ENCODE measurements around the gene FAM107A.

DNA sequence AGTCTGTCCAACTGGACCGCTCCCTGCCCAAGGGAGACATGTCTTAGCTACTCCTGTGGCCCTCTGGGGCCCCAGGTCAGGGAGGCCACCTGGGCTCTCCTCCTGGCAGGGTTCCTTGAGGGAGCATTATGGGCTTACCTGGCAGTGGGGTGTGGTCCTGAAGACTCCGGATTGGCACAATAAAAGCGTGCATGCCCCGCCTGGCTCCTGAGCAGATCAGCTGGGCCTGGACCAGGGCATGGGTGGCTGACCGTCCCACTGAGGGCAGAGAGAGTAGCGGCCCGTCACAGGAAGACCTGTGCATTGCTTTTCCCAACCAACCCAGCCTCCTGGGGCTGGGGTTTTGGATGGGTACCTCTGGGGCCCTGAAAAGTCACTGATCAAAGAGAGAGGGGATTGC is 45.6 kb downstream of the FAM107A start:
- TF ChIP-seq POLR2AphosphoS5 (IDR thresholded peaks at IDR 0.05; ENCODE audit: low read depth, low read length) (no peak), ZBTB33 (IDR thresholded peaks at IDR 0.05; ENCODE audit: extremely low read depth, insufficient replicate concordance, low read length) (no peak), EZH2 (IDR thresholded peaks at IDR 0.05) (no peak), SRF (IDR thresholded peaks at IDR 0.05; ENCODE audit: low read depth) (no peak), EGR1 (IDR thresholded peaks at IDR 0.05; ENCODE audit: low read depth) (no peak), POLR2A (IDR thresholded peaks at IDR 0.05; ENCODE audit: borderline replicate concordance, extremely low read depth, insufficient read depth, insufficient read length) (no peak), ZFX (IDR thresholded peaks at IDR 0.05) (no peak), JUND (IDR thresholded peaks at IDR 0.05) (no peak), ZNF274 (IDR thresholded peaks at IDR 0.05; ENCODE audit: low read depth, low read length) (no peak), TCF7L2 (IDR thresholded peaks at IDR 0.05; ENCODE audit: borderline replicate concordance, extremely low read depth, insufficient read depth, insufficient read length) (no peak), CEBPB (IDR thresholded peaks at IDR 0.05; ENCODE audit: low read depth) (no peak)
- TF ChIP-seq, protein P1, sequence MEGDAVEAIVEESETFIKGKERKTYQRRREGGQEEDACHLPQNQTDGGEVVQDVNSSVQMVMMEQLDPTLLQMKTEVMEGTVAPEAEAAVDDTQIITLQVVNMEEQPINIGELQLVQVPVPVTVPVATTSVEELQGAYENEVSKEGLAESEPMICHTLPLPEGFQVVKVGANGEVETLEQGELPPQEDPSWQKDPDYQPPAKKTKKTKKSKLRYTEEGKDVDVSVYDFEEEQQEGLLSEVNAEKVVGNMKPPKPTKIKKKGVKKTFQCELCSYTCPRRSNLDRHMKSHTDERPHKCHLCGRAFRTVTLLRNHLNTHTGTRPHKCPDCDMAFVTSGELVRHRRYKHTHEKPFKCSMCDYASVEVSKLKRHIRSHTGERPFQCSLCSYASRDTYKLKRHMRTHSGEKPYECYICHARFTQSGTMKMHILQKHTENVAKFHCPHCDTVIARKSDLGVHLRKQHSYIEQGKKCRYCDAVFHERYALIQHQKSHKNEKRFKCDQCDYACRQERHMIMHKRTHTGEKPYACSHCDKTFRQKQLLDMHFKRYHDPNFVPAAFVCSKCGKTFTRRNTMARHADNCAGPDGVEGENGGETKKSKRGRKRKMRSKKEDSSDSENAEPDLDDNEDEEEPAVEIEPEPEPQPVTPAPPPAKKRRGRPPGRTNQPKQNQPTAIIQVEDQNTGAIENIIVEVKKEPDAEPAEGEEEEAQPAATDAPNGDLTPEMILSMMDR (IDR thresholded peaks at IDR 0.05 in 2 of 3, conservative IDR thresholded peaks at IDR 0.05 in 1 of 3; ENCODE audit: borderline replicate concordance in 1 of 3, insufficient read depth in 1 of 3, low read depth in 2 of 3, low read length in 2 of 3), result no peak
- TF ChIP-seq, protein P2, sequence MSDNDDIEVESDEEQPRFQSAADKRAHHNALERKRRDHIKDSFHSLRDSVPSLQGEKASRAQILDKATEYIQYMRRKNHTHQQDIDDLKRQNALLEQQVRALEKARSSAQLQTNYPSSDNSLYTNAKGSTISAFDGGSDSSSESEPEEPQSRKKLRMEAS (IDR thresholded peaks at IDR 0.05), result no peak
- TF ChIP-seq, protein P3, sequence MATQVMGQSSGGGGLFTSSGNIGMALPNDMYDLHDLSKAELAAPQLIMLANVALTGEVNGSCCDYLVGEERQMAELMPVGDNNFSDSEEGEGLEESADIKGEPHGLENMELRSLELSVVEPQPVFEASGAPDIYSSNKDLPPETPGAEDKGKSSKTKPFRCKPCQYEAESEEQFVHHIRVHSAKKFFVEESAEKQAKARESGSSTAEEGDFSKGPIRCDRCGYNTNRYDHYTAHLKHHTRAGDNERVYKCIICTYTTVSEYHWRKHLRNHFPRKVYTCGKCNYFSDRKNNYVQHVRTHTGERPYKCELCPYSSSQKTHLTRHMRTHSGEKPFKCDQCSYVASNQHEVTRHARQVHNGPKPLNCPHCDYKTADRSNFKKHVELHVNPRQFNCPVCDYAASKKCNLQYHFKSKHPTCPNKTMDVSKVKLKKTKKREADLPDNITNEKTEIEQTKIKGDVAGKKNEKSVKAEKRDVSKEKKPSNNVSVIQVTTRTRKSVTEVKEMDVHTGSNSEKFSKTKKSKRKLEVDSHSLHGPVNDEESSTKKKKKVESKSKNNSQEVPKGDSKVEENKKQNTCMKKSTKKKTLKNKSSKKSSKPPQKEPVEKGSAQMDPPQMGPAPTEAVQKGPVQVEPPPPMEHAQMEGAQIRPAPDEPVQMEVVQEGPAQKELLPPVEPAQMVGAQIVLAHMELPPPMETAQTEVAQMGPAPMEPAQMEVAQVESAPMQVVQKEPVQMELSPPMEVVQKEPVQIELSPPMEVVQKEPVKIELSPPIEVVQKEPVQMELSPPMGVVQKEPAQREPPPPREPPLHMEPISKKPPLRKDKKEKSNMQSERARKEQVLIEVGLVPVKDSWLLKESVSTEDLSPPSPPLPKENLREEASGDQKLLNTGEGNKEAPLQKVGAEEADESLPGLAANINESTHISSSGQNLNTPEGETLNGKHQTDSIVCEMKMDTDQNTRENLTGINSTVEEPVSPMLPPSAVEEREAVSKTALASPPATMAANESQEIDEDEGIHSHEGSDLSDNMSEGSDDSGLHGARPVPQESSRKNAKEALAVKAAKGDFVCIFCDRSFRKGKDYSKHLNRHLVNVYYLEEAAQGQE (IDR thresholded peaks at IDR 0.05; ENCODE audit: low read depth), result no peak
